GM12872 (cell line): ENCODE measurements around the gene B4GAT1.

Experiments
- CTCF ChIP-seq: IDR thresholded peaks from 3 replicates; pipeline ENCODE4 v1.5.1; 2011; ENCODE audit warnings: low read depth, mild to moderate bottlenecking, low read length, moderate library complexity; ENCODE audit not compliant: insufficient read depth

The B4GAT1 gene

GRCh38 chr11:66347425-66348276, at the start of gene B4GAT1:
Gene B4GAT1, minus strand, starts transcription at chr11:66347629. Its CDS starts 84 bp downstream, at chr11:66347545.
- TF ChIP-seq CTCF, result no peak

- no peak for TF ChIP-seq CTCF
These were observed 46.5 kb upstream of the B4GAT1 start for GRCh38 chr11:66393954-66394353.

- TF ChIP-seq CTCF, result no peak
These were observed 43.9 kb upstream of the B4GAT1 start for GRCh38 chr11:66391322-66391721.

- peak; percentile 89 for TF ChIP-seq CTCF
These were observed 41.5 kb upstream of the B4GAT1 start for GRCh38 chr11:66388780-66389386.

GRCh38 chr11:66386171-66387069, 39.0 kb upstream of the B4GAT1 start:
- peak; percentile 96 for TF ChIP-seq CTCF

GRCh38 chr11:66373265-66373664, 25.8 kb upstream of the B4GAT1 start:
- no peak for TF ChIP-seq CTCF
